NCI-H1092 treated with DMSO at 0.1 percent for 48 hours (cell line): Measurements from ENCODE around the gene EPHB6.

Experiments
- DNase-seq: peaks from one replicate; lab custom pipeline; 2025; lab: John Stamatoyannopoulos, UW

Gene EPHB6

DNA sequence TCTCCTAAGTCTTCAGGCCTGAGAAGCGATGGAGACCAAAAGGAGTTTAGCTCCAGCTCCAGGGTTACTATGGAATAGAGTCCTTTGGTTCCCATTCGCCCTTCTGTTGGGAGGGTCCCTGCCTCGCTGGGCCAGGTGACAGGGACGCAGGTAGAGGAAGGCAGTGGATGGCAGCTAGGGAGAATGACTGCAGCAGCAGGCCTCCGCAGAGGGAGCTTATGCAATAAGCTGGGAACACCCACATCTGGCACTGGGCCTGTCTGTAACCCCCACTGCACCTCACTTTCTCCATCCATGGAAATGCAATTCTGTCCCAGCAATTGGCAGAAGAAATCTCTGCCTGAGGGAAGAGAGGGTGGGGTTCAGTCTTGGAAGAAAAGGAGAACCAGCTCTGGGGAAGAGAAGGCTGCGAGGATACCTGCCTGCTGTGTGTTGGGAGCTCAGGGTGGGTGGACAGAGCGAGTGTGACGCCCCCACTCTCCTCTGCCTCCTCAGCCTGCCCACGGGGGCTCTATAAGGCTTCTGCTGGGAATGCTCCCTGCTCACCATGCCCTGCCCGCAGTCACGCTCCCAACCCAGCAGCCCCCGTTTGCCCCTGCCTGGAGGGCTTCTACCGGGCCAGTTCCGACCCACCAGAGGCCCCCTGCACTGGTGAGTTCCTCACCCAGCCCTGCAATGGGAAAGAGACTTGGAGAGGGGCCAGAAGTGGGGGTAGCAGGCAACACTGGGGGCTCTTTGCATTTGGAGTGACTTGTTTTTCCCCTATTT lies 10.3 kb downstream of the EPHB6 start:
- no peak for DNase-seq

DNA sequence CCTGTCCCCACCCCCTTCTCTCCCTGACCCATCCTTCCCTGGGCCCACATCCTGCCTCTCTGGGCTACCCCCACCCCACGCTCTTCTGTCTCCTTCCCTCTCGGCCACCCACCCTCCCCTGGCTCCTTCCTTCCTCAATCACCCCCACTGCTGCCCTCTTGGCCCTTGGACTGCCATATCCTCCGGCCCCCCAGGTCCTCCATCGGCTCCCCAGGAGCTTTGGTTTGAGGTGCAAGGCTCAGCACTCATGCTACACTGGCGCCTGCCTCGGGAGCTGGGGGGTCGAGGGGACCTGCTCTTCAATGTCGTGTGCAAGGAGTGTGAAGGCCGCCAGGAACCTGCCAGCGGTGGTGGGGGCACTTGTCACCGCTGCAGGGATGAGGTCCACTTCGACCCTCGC lies 10.9 kb downstream of the EPHB6 start:
- DNase-seq: no peak

DNA sequence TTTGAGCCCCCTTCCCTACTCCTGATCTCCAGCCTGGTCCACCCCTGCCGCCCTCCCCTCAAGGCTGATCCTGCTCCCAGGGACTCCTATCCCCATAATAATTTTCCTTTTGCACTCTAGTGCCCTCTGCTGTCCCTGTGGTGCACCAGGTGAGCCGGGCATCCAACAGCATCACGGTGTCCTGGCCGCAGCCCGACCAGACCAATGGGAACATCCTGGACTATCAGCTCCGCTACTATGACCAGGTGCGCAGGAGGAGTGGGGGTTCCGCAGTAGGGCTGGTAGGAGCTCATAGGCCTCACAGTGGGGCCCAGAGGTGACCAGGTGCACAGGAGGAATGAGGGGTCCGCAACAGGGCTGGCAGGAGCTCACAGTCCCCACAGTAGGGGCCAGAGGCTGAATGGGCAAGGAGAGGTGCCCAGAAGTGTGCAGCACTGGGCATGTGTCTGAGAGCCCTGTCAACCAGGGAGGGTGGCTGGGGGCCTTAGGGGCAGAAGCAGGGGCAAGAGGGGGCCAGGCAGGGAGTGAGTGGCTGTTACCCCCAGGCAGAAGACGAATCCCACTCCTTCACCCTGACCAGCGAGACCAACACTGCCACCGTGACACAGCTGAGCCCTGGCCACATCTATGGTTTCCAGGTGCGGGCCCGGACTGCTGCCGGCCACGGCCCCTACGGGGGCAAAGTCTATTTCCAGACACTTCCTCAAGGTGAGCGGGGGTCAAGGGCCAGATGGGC lies 11.7 kb downstream of the EPHB6 start:
- peak; percentile 20 for DNase-seq

DNA sequence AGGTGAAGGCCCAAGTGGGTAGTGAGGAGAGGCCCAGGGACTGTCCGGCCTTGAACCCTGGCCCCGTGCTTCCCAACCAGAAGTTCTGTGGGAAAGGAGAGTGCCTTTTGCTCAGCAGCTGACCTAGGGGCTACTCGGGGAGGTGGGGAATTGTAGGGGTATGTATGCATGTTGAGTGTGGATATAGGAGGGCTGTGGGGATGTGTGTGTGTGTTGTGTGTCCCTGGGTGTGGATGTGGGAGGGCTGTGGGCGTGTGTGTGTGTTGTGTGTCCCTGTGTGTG lies 12.2 kb downstream of the EPHB6 start:
- no peak for DNase-seq

DNA sequence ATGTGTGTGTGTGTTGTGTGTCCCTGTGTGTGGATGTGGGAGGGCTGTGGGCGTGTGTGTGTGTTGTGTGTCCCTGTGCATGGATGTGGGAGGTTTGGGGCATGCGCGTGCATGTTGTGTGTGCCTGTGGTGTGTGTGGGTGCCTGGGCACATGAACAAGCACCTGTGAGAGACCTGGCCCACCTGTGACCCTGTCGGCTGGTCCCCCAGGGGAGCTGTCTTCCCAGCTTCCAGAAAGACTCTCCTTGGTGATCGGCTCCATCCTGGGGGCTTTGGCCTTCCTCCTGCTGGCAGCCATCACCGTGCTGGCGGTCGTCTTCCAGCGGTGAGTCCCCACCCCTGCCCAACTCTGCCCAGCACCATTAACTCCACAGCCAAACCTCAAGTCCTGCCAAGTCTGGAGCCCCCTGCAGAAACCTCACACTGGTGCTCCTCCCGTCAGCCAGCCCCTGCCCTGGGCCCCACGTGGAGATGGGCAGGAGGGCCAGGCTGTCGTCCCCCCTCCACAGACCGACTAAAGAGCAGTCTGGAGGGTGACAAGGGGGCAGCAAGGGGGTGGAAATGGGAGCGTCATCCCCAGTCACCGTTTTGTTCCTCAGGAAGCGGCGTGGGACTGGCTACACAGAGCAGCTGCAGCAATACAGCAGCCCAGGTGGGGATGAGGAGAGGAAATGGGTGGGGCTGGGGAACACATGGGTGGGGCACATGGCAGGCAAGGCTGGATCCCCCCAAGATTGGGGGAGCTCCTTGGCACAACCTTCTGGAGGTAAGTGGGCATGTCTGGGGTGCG lies 12.7 kb downstream of the EPHB6 start:
- no peak for DNase-seq

DNA sequence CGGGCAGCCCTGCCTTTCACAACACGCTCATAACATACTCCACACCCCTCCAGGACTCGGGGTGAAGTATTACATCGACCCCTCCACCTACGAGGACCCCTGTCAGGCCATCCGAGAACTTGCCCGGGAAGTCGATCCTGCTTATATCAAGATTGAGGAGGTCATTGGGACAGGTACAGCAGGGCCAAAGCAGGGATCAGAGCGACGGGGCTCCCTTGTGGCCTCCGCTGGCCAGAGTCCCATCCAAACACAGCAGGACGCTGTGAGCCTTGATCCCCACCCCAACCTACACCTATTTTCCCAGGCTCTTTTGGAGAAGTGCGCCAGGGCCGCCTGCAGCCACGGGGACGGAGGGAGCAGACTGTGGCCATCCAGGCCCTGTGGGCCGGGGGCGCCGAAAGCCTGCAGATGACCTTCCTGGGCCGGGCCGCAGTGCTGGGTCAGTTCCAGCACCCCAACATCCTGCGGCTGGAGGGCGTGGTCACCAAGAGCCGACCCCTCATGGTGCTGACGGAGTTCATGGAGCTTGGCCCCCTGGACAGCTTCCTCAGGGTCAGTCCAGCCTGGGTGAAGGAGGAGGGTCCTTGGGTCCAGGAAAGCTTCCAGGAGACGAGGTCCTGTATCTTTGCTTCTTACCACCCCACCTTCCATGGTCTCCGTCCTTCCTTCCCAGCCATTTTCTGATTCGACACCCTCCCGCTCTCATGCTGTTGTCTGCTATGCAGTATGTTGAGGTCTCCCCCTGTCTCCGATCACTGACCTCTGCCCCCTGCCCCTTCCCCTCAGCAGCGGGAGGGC lies 13.5 kb downstream of the EPHB6 start:
- DNase-seq: no peak

DNA sequence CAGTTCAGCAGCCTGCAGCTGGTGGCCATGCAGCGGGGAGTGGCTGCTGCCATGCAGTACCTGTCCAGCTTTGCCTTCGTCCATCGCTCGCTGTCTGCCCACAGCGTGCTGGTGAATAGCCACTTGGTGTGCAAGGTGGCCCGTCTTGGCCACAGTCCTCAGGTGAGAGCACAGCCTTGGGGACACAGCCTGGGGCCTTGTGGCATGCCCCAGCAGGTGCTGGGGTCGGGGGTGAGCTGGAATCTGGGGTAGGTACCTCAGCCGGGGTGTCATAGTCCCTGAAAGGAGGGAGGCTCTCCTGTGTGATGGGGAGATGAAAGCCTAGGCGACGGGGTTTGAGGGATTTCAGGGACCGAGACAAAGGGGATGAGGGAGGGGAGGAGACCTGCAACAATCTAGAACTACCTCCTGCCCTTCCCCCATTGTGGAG lies 14.1 kb downstream of the EPHB6 start:
- no peak for DNase-seq

DNA sequence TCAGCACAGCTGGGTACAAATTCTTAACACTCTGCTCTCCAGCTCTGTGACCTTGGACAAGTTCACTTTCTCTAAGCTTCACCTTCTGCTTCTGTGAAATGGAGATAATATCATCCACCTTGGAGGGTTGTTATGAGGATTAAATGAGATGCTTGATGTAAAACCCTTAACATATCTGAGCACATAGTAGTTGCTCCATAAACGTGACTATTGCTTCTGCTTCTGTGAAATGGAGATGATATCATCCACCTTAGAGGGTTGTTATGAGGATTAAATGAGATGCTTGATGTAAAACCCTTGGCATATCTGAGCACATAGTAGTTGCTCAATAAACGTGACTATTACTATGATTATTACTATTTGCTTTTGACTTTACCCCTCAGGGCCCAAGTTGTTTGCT lies 14.6 kb downstream of the EPHB6 start:
- no peak for DNase-seq

DNA sequence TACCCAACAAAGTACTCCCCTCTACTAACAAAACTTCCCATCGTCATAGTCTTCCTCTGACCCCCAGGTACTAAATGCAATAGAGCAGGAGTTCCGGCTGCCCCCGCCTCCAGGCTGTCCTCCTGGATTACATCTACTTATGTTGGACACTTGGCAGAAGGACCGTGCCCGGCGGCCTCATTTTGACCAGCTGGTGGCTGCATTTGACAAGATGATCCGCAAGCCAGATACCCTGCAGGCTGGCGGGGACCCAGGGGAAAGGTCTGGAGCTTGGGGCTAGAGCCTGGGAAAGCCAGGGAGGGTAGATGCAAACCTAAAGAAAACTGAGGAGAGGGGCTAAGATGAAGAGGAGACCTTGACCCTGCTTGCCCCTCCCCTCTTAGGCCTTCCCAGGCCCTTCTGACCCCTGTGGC lies 15.3 kb downstream of the EPHB6 start:
- no peak for DNase-seq

DNA sequence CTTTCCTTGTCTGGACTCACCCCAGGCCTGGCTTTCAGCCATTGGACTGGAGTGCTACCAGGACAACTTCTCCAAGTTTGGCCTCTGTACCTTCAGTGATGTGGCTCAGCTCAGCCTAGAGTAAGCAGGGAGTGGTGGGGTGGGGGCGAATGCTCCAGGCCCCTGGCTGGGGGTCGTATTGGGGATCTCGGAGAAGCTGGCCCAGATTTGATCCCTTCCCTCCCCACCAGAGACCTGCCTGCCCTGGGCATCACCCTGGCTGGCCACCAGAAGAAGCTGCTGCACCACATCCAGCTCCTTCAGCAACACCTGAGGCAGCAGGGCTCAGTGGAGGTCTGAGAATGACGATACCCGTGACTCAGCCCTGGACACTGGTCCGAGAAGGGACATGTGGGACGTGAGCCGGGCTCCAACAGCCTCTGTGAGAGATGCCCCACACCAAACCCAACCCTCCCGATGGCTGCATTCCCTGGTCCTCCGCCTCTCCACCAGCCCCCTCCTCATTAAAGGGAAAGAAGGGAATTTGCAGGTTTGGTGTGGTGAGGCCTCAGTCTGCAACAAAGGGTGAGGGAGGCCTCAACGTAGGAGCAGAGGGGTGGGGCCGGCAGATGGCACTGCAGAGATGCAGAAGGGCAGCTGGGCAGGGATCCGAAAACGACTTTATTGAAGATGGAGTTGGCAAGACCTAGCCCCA lies 15.8 kb downstream of the EPHB6 start:
- DNase-seq: no peak

DNA sequence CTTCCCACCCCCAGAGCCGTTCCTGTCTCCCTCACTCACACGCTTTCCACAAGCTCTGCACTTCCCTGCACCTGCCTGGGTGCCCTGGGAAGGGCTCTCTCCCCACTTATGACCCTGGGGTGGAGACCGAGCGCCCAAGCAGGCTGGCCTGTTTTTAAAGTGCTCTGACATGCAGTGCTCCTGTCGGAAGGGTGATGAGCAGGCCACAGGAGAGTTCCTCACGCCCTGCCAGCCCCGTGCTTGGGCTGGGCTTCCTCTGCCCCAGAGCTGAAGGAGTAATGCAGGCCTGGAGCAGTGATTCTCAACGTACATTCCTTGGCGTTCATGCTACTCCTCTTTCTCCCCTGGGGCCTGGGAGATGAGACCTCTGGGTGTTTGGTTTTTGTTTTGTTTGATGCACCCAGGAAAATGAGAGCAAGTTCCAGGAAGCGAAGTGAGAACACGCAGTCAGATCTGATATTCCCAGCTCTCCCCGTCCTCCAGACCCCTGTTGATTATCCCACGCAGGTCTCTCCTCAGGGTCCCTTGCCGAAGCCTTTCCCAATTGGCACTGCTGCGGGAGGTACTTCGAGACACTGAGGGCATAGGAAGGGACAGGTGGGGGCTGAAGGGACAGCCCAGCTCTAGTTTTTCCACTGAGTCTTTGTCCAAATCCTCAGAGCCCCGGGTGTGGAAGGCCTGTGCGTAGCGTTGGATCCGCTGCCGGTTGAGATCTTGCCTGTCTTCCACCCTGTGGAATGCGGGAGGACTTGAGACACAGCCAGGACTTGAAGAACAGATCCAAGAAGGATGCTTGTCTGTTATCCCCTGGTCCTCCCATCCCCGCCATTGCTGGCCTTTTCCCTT lies 16.6 kb downstream of the EPHB6 start:
- DNase-seq: no peak

DNA sequence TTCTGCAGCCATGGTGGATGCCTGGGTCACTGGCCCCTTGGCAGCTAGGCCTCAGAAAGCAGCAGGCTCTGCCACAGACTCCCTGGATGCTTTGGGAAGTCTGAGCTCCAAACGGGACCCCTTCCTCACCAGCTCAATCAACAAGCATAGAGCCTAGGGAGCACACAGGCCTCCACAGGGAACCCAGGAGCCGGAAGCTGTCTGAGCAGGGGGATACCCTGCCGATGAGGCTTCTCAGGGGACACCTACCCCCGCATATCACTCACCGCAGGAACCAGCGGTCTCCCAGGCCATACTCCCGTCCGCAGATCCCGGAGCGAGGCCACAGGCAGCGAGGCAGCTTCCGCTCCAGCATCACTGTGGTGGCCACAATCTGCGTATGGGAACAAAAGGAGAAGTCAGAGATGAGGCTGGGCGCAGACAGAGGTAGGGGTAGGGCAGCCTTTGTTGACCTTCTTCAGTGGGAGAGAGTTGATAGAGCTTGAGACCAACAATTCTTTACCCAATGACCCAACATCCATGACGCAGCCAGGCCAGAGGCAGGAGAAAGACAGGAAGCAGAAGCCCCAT lies 17.3 kb downstream of the EPHB6 start:
- no peak for DNase-seq

DNA sequence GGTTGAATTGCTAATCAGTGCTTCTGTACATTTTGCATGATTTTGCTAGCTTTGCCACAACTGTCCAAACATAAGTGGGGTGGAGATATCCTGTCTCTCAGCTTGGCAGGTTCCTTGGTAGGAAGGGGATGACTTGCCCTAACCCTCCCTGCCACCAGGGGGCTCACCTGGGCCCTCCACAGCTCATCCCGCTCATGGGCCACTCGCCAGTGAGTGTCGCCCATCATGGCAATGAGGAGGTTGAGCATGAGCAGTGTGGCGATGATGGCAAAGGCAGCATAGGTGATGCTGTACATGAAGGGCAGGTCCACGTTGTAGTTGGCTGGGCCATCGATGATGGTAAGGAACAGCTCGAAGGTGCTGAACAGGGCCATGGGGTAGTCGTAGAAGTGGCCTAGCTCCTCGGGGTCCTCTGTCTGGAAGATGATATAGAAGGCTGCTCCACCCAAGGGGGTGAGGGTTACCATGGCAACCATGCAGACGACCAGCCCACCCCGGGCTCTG lies 18.5 kb downstream of the EPHB6 start:
- no peak for DNase-seq

DNA sequence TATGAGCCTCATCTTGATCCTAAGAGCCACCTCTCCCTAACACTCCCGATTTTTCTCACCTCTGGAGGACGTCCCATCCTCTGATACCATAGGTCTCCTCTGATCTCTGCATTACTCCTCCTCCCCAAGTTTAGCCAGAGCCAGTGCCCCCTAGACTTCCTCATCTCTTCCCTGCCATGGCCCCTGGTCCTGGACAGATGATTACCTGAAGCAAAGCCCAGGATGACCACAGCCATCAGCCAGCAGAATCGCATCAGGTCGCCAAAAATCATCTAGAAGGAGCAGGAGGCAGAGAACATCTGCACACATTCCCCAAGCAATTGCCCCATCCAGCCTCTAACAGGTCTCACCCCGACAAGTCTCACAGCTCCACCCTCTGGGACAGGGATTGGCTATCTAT lies 19.0 kb downstream of the EPHB6 start:
- DNase-seq: no peak

DNA sequence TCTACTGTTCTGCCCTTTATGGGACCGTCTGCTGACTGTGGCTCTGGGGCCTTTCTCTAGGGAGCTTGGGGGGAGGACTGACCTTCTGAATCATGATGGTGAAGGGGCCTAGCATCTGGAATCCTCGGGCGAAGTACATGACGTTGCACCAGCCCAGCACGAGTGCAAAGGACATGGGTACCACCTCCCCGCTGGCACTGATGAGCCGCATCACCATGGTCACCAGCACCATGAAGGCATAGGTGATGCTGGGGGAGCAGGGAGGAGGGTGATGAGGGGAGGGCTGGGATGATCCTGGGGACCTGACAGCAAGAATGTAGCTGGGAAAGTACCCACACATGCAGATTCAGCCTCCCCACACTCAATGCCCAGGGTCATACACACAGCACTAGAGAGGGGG lies 19.5 kb downstream of the EPHB6 start:
- no peak for DNase-seq

DNA sequence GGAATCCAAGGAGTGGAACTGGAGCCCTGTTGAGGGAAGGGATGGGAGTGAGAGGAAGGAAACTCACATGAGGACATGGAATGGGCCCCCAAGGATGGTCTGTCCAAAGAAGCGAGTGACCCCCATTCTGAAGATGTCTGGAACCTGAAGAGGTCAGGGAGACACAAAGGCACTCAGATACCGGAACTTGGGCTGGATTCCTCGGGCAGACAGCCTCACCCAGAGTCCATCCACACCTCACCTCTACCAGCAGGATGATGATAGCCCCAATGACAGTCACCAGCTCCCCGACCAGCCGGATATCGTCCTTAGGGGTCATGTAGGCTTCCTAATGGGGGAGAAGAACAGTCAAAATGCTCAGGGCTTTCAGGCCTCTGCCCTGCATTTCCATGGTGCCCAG lies 20.0 kb downstream of the EPHB6 start:
- no peak for DNase-seq

DNA sequence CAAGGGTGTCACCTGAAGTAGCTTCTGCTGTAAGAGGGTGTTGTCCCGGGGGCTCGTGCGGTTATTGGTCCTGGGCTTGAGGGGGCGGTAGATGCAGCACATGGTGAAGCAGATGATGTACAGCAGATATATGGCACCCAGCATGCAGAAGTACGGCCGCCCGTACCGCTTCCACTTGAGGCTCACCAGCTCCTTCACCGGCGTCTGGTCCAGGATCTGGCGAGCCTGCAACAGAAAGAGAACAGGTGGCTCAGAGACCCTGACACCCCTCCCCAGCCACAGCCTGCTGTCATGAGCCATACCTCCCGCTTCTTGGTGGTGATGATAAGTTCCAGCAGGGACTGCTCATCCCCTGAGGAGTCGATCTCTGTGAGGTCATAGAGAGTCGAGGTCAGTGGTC lies 20.6 kb downstream of the EPHB6 start:
- no peak for DNase-seq

DNA sequence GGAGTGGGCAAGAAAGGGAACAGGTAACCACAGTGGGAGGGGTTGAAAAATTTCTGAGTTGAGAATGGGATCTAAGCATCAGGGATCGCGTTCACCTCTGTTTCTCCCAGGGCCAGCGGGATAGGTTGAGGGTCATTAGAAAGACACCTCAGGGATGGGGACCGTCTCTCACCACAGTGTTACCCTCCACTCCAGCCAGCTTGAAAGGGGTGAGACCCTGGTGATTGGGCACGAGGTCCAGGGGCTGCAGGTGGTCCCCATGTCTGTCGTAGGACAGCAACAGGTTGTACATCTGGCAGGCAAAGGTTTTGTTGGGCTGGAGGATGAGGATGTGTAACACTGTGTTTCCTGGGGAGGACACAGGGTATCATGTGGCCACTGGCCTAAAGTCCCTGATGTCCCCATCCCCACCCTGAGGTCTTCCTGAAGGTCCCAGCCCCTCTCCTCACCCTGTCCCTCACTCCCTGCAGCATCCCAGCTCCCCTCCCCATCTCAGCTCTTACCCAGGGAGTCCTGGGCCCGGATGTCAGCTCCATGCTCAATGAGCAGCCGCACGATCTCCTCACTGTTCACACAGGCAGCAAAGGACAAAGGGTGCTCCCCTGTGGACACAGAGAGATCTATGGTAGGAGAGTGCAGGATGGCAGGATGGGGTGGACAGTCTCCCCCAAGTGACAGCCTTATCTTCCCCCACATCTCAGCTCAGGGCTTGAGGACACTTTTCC lies 21.5 kb downstream of the EPHB6 start:
- no peak for DNase-seq
